GM12878 (cell line): Measurements from ENCODE around the gene AJUBA. TPM values are rescaled to one million over a fixed set of nuclear protein-coding genes. Genes with fewer than 3 reads are reported as not detected.

Experiments used
- ATAC-seq: fragments of 200-7000 bp; cut with Tn5 transposase; 3 replicates; pipeline ENCODE4 v1.9.1; 2020; ENCODE audit warnings: mild to moderate bottlenecking, moderate library complexity
- BruUV-seq: library from RNA; stranded (reverse); fragments of 400-500 nt; replicated peaks from 2 replicates; lab custom pipeline; 2021; lab: Mats Ljungman, UMichigan
- CTCF ChIA-PET: fragments of 300-600 bp; sonication (Branson Sonifier 250); formaldehyde crosslinking; extraction: SDS; loops from one replicate; lab custom pipeline; 2021; ENCODE audit warnings: inconsistent platforms; lab: Yijun Ruan, JAX
- POLR2A ChIA-PET: fragments of 350-600 bp; formaldehyde crosslinking; extraction: SDS; loops from one replicate; lab custom pipeline; 2021; ENCODE audit warnings: inconsistent platforms; lab: Charles Lee
- RAD21 ChIA-PET: fragments of 300-600 bp; sonication (Branson Sonifier 250); formaldehyde crosslinking; loops from one replicate; lab custom pipeline; 2023; ENCODE audit warnings: antibody characterized with exemption; ENCODE audit not compliant: unreplicated experiment; lab: Charles Lee
- SMC1A ChIA-PET: fragments of 300-600 bp; sonication (Branson Sonifier 250); formaldehyde crosslinking; loops from one replicate; lab custom pipeline; 2023; ENCODE audit not compliant: unreplicated experiment, uncharacterized antibody; lab: Charles Lee
- DNase-seq: peaks from one replicate; pipeline ENCODE4 v3.0.0-alpha.2; 2011; ENCODE audit warnings: low read depth, low spot score
- FAIRE-seq: peaks from 3 replicates; lab custom pipeline; 2011; peaks lifted over from hg19 to GRCh38; lab: Jason Lieb, UNC
- H2AFZ ChIP-seq: 2 replicates; pipeline ENCODE4 v1.6.0; 2011; ENCODE audit warnings: low read depth, low read length, control low read depth; ENCODE audit not compliant: control insufficient read depth
- H3K27ac ChIP-seq: 2 replicates; pipeline ENCODE4 v1.5.1; 2011; ENCODE audit warnings: control low read depth; ENCODE audit not compliant: control insufficient read depth, insufficient read depth
- H3K27me3 ChIP-seq, 2 experiments: replicated peaks in 1 of 2; 2 replicates each; pipeline versions ENCODE4 v1.6.0 to v1.6.1; 2011; ENCODE audit warnings: low read length in 1 of 2; ENCODE audit not compliant: control insufficient read depth in 2 of 2, insufficient read depth in 2 of 2
- H3K36me3 ChIP-seq, 2 experiments: 2 replicates each; pipeline ENCODE4 v1.5.1; 2011; ENCODE audit warnings: low read length in 1 of 2; ENCODE audit not compliant: control insufficient read depth in 2 of 2, insufficient read depth in 2 of 2
- H3K4me1 ChIP-seq: 2 replicates; pipeline ENCODE4 v1.6.1; 2011; ENCODE audit warnings: mild to moderate bottlenecking, low read length, moderate library complexity, mixed read lengths; ENCODE audit not compliant: control insufficient read depth, insufficient read depth
- H3K4me2 ChIP-seq: 2 replicates; pipeline ENCODE4 v1.6.0; 2011; ENCODE audit warnings: control low read depth; ENCODE audit not compliant: control insufficient read depth, insufficient read depth
- H3K4me3 ChIP-seq: fragments of 200-600 bp; sonication (generic); 2 replicates; pipeline ENCODE4 v1.5.1; 2016
- H3K79me2 ChIP-seq: 2 replicates; pipeline ENCODE4 v1.6.0; 2011; ENCODE audit warnings: low read length; ENCODE audit not compliant: control insufficient read depth, insufficient read depth
- H3K9ac ChIP-seq: 2 replicates; pipeline ENCODE4 v1.8.0; 2011; ENCODE audit warnings: low read length, control low read depth, mixed read lengths; ENCODE audit not compliant: control insufficient read depth, insufficient read depth
- H3K9me3 ChIP-seq: replicated peaks from 3 replicates; pipeline ENCODE4 v1.5.1; 2011; ENCODE audit warnings: mild to moderate bottlenecking, low read length; ENCODE audit not compliant: control insufficient read depth, insufficient read depth
- H4K20me1 ChIP-seq: 2 replicates; pipeline ENCODE4 v1.6.0; 2011; ENCODE audit not compliant: control insufficient read depth, insufficient read depth
- ASH2L ChIP-seq: fragments of 300-600, 200-600 bp; sonication (generic); IDR thresholded peaks from 2 replicates; pipeline ENCODE4 v1.6.1; 2017; ENCODE audit warnings: low read depth, mild to moderate bottlenecking, borderline replicate concordance
- ATF3 ChIP-seq: IDR thresholded peaks from 2 replicates; pipeline ENCODE4 v1.6.1; 2011; ENCODE audit warnings: low read depth, mild to moderate bottlenecking, low read length, moderate library complexity, borderline replicate concordance; ENCODE audit errors: extremely low read depth
- CBX5 ChIP-seq: sonication (generic); IDR thresholded peaks from 2 replicates; pipeline ENCODE4 v1.6.1; 2016; ENCODE audit warnings: low read depth, moderate library complexity, mild to moderate bottlenecking, inconsistent platforms
- CHD2 ChIP-seq: IDR thresholded peaks from 2 replicates; pipeline ENCODE4 v1.6.1; 2011; ENCODE audit warnings: low read depth, low read length, improper control_type of control experiment, borderline replicate concordance
- EGR1 ChIP-seq, 2 experiments: IDR thresholded peaks; 1 replicate in 1 of 2; 2 replicates in 1 of 2; pipeline ENCODE4 v1.6.1; 2011 to 2012; ENCODE audit warnings: low read depth in 2 of 2, low read length in 2 of 2, borderline replicate concordance in 1 of 2, mild to moderate bottlenecking in 1 of 2, moderate library complexity in 1 of 2
- EP300 ChIP-seq, 2 experiments: fragments of 150-350 bp in 1 of 2; IDR thresholded peaks; 2 replicates each; pipeline ENCODE4 v1.6.1; 2011 to 2012; ENCODE audit warnings: low read depth in 2 of 2, low read length in 2 of 2, borderline replicate concordance in 1 of 2, improper control_type of control experiment in 1 of 2, inconsistent platforms in 1 of 2; ENCODE audit not compliant: control insufficient read depth in 1 of 2
- HDAC6 ChIP-seq: fragments of 200-600 bp; sonication (generic); IDR thresholded peaks from one replicate; pipeline ENCODE4 v1.8.0; 2017; ENCODE audit warnings: antibody characterized with exemption; ENCODE audit not compliant: unreplicated experiment
- POLR2AphosphoS2 ChIP-seq: IDR thresholded peaks from 2 replicates; pipeline ENCODE4 v1.6.1; 2011; ENCODE audit warnings: low read depth, mild to moderate bottlenecking, low read length, improper control_type of control experiment, moderate library complexity
- RBBP5 ChIP-seq: fragments of 200-600 bp; sonication (generic); conservative IDR thresholded peaks from 2 replicates; pipeline ENCODE4 v1.6.1; 2016
- SIN3A ChIP-seq: IDR thresholded peaks from 2 replicates; pipeline ENCODE4 v1.6.1; 2012; ENCODE audit warnings: low read depth, low read length, improper control_type of control experiment
- SMC3 ChIP-seq: IDR thresholded peaks from 2 replicates; pipeline ENCODE4 v1.6.1; 2011; ENCODE audit warnings: low read length, improper control_type of control experiment, borderline replicate concordance
- SREBF2 ChIP-seq: IDR thresholded peaks from 2 replicates; pipeline ENCODE4 v1.6.1; 2012; ENCODE audit warnings: mild to moderate bottlenecking, low read length
- USF2 ChIP-seq: IDR thresholded peaks from 2 replicates; pipeline ENCODE4 v1.6.1; 2011; ENCODE audit warnings: low read depth, low read length, improper control_type of control experiment, borderline replicate concordance
- ZZZ3 ChIP-seq: IDR thresholded peaks from 2 replicates; pipeline ENCODE4 v1.6.1; 2011; ENCODE audit warnings: low read depth; ENCODE audit not compliant: control insufficient read depth, insufficient read length
- WGBS: methylation state at CpG from one replicate; pipeline ENCODE4 v1.1.6; 2016; ENCODE audit warnings: low lambda C conversion rate; ENCODE audit not compliant: insufficient replicate concordance, insufficient coverage; ENCODE audit errors: missing lambda C conversion rate; 5-methylcytosine and 5-hydroxymethylcytosine counted together
- in situ Hi-C: fragments of 300-500 bp; cut with MboI; formaldehyde crosslinking; loops from 9 replicates; pipeline ENCODE4 v1.14.3; 2018; ENCODE audit warnings: mixed read lengths
- intact Hi-C: fragments of 100-400 bp; cut with micrococcal nuclease; formaldehyde crosslinking; loops from one replicate; pipeline ENCODE4 v1.14.2; 2022; ENCODE audit not compliant: unreplicated experiment
- polyA plus RNA-seq, 11 experiments: library from polyadenylated mRNA; depleted of rRNA in 4 of 11; unstranded in 6 of 11; stranded (reverse) in 5 of 11; fragments of >200 nt; fragmentation: Nextera tagmentation in 4 of 11; fragmentation: Illumina TruSeq in 1 of 11; extraction: Ambion mirVana in 4 of 11; extraction: Trizol in 1 of 11; gene quantifications; 1 replicate in 1 of 11; 2 replicates in 10 of 11; pipeline versions ENCODE4 v1.2.1 to v1.2.3, GENCODE V29; 2011 to 2016; ENCODE audit warnings: inconsistent platforms in 2 of 11, missing spikeins in 2 of 11, low read depth in 1 of 11
- total RNA-seq, 4 experiments: library from RNA; depleted of rRNA in 3 of 4; stranded (reverse); fragments of >200 nt in 3 of 4; fragmentation: Illumina TruSeq in 1 of 4; extraction: Trizol in 1 of 4; gene quantifications; 2 replicates each; pipeline versions ENCODE4 v1.2.1 to v1.2.3, GENCODE V29; 2013 to 2021

AJUBA gene
- total and polyA plus RNA-seq, 10 of the 15 experiments (the other 5 are each of a cell fraction or from before 2014, with no cell fraction given): 0.03 to 18.1 (median 0.36) TPM; not detected in 1

GRCh38 chr14:22962061-22962676 is 20.2 kb downstream of the AJUBA start:
- H3K27ac ChIP-seq: no peak overlapping the region
- SMC1A ChIA-PET: interaction anchor here (0.6 to 2.7 kb wide), 7 partner anchors 9 to 306 kb away, joined by 3 to 13 read pairs (median 3); partner anchors contain the start of gene PRMT5
- H3K9me3 ChIP-seq: no peaks in the 10 kb centered on the region
- no peak for DNase-seq
- in situ Hi-C loops (no loop called here), intact Hi-C loops (no loop called here)
- H3K4me2 ChIP-seq: no peak overlapping the region
- no peak for FAIRE-seq
- H3K4me1 ChIP-seq: no peaks in the 10 kb centered on the region
- no peak overlapping the region for H3K4me3 ChIP-seq
- CTCF ChIA-PET: interaction anchor here (1.0 to 11.4 kb wide), 11 partner anchors 9 to 158 kb away, joined by 4 to 91 read pairs (median 6); no protein-coding TSS in a partner anchor
- WGBS: 80% methylated on average over 6 of the region's 6 CpGs
- H2AFZ ChIP-seq: no peak overlapping the region
- no peaks in the 10 kb centered on the region for H3K27me3 ChIP-seq
- H3K9ac ChIP-seq: no peak overlapping the region
- no peaks in the 10 kb centered on the region for H3K36me3 ChIP-seq
- RAD21 ChIA-PET: interaction anchor here (1.3 kb wide), 1 partner anchor 24 kb away, joined by 4 read pairs; no protein-coding TSS in a partner anchor
- H4K20me1 ChIP-seq: no peaks in the 10 kb centered on the region
- H3K79me2 ChIP-seq: no peaks in the 10 kb centered on the region
- no TSS peak for BruUV-seq
- POLR2A ChIA-PET: interaction anchor here (0.6 to 1.0 kb wide), 2 partner anchors 45 to 321 kb away, joined by 3 to 4 read pairs; no protein-coding TSS in a partner anchor
- ATAC-seq: no peak
- TF ChIP-seq ASH2L (no peak), USF2 (no peak), SREBF2 (no peak), CBX5 (no peak), ATF3 (no peak), SMC3 (no peak), SIN3A (no peak), POLR2AphosphoS2 (no peak), ZZZ3 (no peak), EGR1 (IDR thresholded peaks at IDR 0.05; ENCODE audit: borderline replicate concordance in 1 of 2, low read depth in 2 of 2, low read length in 2 of 2) (no peak), EP300 (IDR thresholded peaks at IDR 0.05; ENCODE audit: borderline replicate concordance in 1 of 2, control insufficient read depth in 1 of 2, low read depth in 2 of 2, low read length in 2 of 2) (no peak), HDAC6 (no peak), RBBP5 (no peak), CHD2 (no peak)
- TF ChIP-seq, all 136 proteins: peak for 0
